Panc1 (cell line): Measurements from ENCODE around the gene DGAT2. TPM values are rescaled to one million over a fixed set of nuclear protein-coding genes. Genes with fewer than 3 reads are reported as not detected.

ENCODE experiments used
- ATAC-seq: fragments of 200-7000 bp; cut with Tn5 transposase; 2 replicates; pipeline ENCODE4 v1.9.1; 2020; ENCODE audit warnings: mild to moderate bottlenecking, moderate library complexity
- BruUV-seq: library from RNA; stranded (reverse); fragments of 400-500 nt; replicated peaks from 2 replicates; lab custom pipeline; 2021; lab: Mats Ljungman, UMichigan
- CTCF ChIA-PET: fragments of 300-600 bp; sonication (Branson Sonifier 250); formaldehyde crosslinking; loops from one replicate; lab custom pipeline; 2022; ENCODE audit warnings: antibody characterized with exemption; lab: Charles Lee
- POLR2A ChIA-PET: fragments of 300-600 bp; sonication (Branson Sonifier 250); formaldehyde crosslinking; loops from one replicate; lab custom pipeline; 2022; ENCODE audit warnings: antibody characterized with exemption; lab: Charles Lee
- DNase-seq: peaks from one replicate; pipeline ENCODE4 v3.0.0-alpha.2; 2010; ENCODE audit warnings: low read depth, low spot score
- H3K27ac ChIP-seq: 2 replicates; pipeline ENCODE4 v1.5.1; 2011; ENCODE audit warnings: mild to moderate bottlenecking, low read length, inconsistent platforms
- H3K27me3 ChIP-seq: fragments of 200-500 bp; sonication (Bioruptor generic); 2 replicates; pipeline ENCODE4 v1.6.0; 2014; ENCODE audit warnings: low read length, inconsistent platforms; ENCODE audit not compliant: control insufficient read depth, insufficient read depth
- H3K36me3 ChIP-seq: fragments of 200-500 bp; sonication (Bioruptor generic); 2 replicates; pipeline ENCODE4 v1.5.1; 2014; ENCODE audit warnings: inconsistent platforms, mild to moderate bottlenecking, low read length, moderate library complexity; ENCODE audit not compliant: control insufficient read depth, insufficient read depth
- H3K4me1 ChIP-seq: 2 replicates; pipeline ENCODE4 v1.5.1; 2011; ENCODE audit warnings: inconsistent platforms, mild to moderate bottlenecking, low read length, moderate library complexity; ENCODE audit not compliant: control insufficient read depth, insufficient read depth
- H3K4me3 ChIP-seq, 2 experiments: 2 replicates each; pipeline ENCODE4 v1.5.1; 2011 to 2012; ENCODE audit warnings: low read depth in 2 of 2, low read length in 2 of 2, mild to moderate bottlenecking in 2 of 2, inconsistent platforms in 1 of 2, moderate library complexity in 1 of 2
- H3K9me3 ChIP-seq: fragments of 200-500 bp; sonication (Bioruptor generic); 2 replicates; pipeline ENCODE4 v1.5.1; 2014; ENCODE audit warnings: low read depth, mild to moderate bottlenecking, inconsistent platforms, low read length, moderate library complexity; ENCODE audit not compliant: control insufficient read depth, insufficient read depth
- CTCF ChIP-seq: fragments of 450-650 bp; IDR thresholded peaks from 2 replicates; pipeline ENCODE4 v1.5.1; 2017; ENCODE audit warnings: mild to moderate bottlenecking
- POLR2AphosphoS5 ChIP-seq: IDR thresholded peaks from 2 replicates; pipeline ENCODE4 v1.6.1; 2012; ENCODE audit warnings: mild to moderate bottlenecking, low read depth, low read length, moderate library complexity
- REST ChIP-seq, 2 experiments: IDR thresholded peaks; 2 replicates each; pipeline ENCODE4 v1.6.1; 2011 to 2012; ENCODE audit warnings: low read depth in 2 of 2, control low read depth in 1 of 2, low read length in 1 of 2, mild to moderate bottlenecking in 1 of 2, moderate library complexity in 1 of 2; ENCODE audit not compliant: insufficient read depth in 1 of 2
- SIN3A ChIP-seq: IDR thresholded peaks from 2 replicates; pipeline ENCODE4 v1.6.1; 2012; ENCODE audit warnings: low read depth, mild to moderate bottlenecking, low read length, moderate library complexity, borderline replicate concordance; ENCODE audit not compliant: insufficient read depth
- TCF7L2 ChIP-seq: IDR thresholded peaks from 2 replicates; pipeline ENCODE4 v1.6.1; 2011; ENCODE audit warnings: mild to moderate bottlenecking, low read depth, low read length, inconsistent platforms
- in situ Hi-C: cut with HindIII; loops from 2 replicates; pipeline ENCODE4 v1.10.0; 2016; ENCODE audit warnings: low sequenced_read_pairs, low pct_unique_long_range_greater_than_20kb
- intact Hi-C: fragments of 100-400 bp; cut with micrococcal nuclease; formaldehyde crosslinking; loops from one replicate; pipeline ENCODE4 v1.10.0; 2022; ENCODE audit not compliant: unreplicated experiment
- total RNA-seq: library from RNA; stranded (reverse); gene quantifications from one replicate; pipeline ENCODE4 v1.2.1, GENCODE V29; 2021; ENCODE audit not compliant: unreplicated experiment

Gene DGAT2
- total RNA-seq, 1 experiment from 2014 or later = 19.2 TPM

GRCh38 chr11:75823415-75823814 is 54.8 kb downstream of the DGAT2 start:
- ChIA-PET CTCF (no interaction called here), POLR2A (interaction anchor here (0.6 kb wide), 1 partner anchor 261 kb away, joined by 3 read pairs; the partner anchor contains the start of gene SERPINH1)
- DNase-seq = no peak
- in situ Hi-C loops = no loop called here
- intact Hi-C loops = no loop called here
- H3K27me3 ChIP-seq = no peaks in the 10 kb centered on the region
- no TSS peak for BruUV-seq
- ATAC-seq = no peak
- H3K4me3 ChIP-seq = no peak overlapping the region
- H3K4me1 ChIP-seq = 0 out of 2 replicates have a peak, but pooled peaks cover 3% of the 10 kb centered on the region
- TF ChIP-seq SIN3A (no peak), POLR2AphosphoS5 (no peak), TCF7L2 (no peak), CTCF (no peak), REST (IDR thresholded peaks at IDR 0.05; ENCODE audit: insufficient read depth in 1 of 2, low read depth in 2 of 2, low read length in 1 of 2) (no peak)
- H3K36me3 ChIP-seq = no peaks in the 10 kb centered on the region
- no peak overlapping the region for H3K27ac ChIP-seq
- no peaks in the 10 kb centered on the region for H3K9me3 ChIP-seq

- POLR2A ChIA-PET = interaction anchor here (0.8 kb wide), 1 partner anchor 13 kb away, joined by 9 read pairs; no protein-coding TSS in a partner anchor
- no peak for ATAC-seq
These were observed 55.4 kb downstream of the DGAT2 start for GRCh38 chr11:75823946-75824345.

More at GRCh38 chr11:75823946-75824345, 55.4 kb downstream of the DGAT2 start:
- no peak for TF ChIP-seq TCF7L2
- no peak for TF ChIP-seq POLR2AphosphoS5
- H3K27ac ChIP-seq = no peak overlapping the region
- no TSS peak for BruUV-seq
- DNase-seq = no peak
- intact Hi-C loops (no loop called here), in situ Hi-C loops (no loop called here)
- H3K4me1 ChIP-seq = 0 out of 2 replicates have a peak, but pooled peaks cover 3% of the 10 kb centered on the region
- H3K4me3 ChIP-seq = no peak overlapping the region
- H3K36me3 ChIP-seq = no peaks in the 10 kb centered on the region
- CTCF ChIA-PET = no interaction called here
- no peaks in the 10 kb centered on the region for H3K9me3 ChIP-seq
- no peaks in the 10 kb centered on the region for H3K27me3 ChIP-seq
